Hypothalamus (tissue), 51 donors: Measurements from ENCODE around the gene SORBS2.
A peak's percentile ranks its signal among the peaks of the same experiment; 100 is the strongest.

ENCODE experiments used
- DNase-seq, 51 donors: peaks; one replicate each; lab custom pipeline; 2025; lab: John Stamatoyannopoulos, UW

SORBS2 gene

DNA sequence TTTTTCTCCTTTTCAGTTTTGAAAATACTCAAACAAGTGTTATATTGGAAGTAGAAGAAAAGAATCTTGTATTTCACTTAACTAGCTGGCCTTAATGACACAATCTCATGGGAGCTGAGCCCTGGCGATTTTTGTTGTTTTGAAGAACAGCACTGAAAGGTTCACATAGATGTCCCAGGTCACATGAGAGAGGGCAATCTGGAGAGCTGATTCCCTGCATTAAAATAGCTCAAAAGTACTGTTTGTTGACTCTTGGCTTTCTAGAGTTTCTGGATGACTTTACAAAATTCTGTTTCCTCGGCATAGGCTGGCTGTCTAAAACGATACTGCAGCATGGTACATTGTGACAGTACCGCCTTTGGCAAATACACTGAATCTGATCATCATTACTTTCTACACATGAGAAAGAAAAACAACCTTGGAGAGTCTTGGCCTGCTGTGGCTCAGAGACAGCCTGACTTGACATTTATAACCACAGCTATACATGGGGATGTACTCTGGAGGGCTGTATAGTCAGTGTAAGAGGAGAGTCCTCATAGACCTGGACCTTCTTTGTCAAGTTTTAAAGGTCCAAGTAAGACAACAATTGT, 156.9 kb downstream of the SORBS2 start:
- DNase-seq, result no peak

DNA sequence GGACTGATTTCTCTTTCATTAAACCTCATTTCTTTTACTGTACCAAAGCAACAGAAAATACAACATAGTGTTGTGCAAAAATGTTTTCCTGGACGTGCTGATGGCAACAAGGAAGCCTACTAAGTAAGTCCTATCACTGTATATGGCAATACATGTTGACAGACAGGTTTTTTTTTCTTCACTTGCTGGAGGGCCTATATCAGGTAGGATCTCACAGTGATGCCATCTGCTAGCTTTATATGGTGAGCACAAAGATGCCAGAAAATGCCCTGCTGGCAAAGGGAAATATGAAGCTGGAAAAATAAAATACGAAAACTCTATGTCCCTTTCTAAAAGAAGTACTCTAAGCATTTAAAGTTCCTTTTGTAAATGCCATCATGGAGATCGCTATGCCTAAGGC, 157.7 kb downstream of the SORBS2 start:
- DNase-seq, result no peak

DNA sequence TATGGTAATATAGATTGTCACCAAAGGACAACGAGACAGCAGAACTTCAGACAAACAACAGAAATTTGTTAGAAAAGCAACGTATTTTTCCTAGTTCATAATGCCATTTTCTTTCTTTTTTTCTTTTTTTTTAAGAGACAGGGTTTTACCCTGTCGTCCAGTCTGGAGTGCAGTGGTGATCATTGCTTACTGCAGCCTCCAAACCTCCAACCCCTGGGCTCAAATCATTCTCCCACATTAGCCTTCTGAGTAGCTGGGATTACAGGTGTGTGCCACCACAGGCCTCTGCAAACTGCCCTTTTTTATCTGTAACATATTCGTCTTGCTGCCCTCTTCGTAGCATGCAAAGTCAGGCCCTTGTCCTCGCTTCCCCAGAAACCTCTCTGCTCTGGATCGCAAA, 160.1 kb downstream of the SORBS2 start:
- DNase-seq, result no peak

DNA sequence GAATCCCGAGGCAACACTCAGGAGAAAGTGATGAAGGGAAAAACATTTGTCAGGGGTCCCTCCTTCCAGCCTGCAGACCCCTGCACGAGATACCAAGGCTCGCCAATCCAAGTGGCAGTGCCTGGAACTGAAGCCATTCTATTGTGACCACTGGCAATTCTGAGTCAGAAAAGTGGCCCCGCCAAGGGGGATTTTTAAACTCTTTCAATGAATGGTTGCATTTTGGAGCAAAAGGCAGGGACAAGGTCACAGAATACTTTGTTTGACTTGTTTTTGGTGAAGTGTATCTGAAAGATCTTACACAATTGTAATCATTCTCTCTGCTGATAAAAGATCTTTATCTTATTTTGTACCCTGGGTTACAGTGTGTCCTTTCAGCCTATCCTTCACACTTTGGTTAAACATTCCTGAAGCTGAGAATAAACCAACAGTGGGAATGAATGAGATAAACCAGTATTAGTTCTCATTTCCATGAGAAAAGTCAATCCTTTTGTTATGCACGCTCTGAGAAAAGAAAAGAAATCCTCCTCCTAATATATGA, 160.8 kb downstream of the SORBS2 start:
- DNase-seq, result no peak

DNA sequence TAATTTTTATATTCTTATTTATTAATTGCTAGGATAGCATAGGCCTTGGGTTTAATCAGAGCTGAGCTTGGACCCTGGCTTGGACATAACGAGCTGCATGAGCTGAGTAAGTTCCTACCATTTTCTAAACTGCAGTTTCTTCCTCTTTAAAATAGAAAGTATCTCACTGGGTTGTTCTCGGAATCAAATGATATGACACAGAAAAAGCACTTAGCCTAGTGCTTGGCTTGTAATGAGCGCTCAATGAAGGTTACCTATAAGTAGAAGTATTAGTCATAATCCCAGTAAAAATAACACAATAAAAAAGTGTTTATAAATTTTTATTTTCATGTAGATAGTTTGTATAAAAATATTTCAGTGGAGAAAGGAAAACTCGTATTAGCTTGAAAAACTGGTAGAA, 163.4 kb downstream of the SORBS2 start:
- no peak for DNase-seq

DNA sequence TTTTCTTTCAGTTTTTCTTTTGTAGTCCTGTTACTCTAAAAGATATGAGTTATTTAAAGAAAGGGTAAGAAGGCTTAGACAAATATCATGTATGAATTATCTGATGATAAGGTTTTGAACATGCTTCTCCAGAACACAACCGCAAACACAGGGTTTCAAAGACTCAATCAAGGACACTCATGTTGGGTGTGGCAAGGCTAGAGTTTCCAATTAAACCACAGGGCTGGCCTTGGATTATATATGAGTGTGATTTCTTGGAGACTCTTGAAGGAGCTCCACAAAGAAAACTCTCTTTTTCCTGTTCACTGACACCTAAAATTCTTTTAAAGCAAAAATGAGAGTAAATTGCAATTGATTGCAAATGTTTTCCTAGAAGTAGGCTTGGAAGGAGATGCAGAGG, 166.6 kb downstream of the SORBS2 start:
- DNase-seq, result no peak

DNA sequence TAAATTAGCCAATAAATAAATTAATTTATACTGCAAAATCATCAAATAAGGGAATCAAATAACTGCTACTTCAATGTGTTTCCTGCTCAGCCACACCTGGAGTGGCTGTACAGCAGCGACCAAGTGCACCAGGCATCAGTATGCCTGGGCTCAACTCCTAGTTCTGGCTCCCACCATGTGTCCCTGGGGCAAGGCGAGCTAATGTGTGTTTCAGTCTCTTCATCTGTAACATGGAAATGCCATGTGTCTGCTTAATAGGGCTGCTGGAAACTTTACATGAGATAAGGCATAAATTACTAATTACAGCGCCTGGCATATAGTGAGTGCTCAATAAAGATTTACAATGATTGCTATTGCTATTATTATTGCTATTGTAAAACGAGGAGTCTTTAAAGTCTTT, 167.6 kb downstream of the SORBS2 start:
- no peak for DNase-seq

DNA sequence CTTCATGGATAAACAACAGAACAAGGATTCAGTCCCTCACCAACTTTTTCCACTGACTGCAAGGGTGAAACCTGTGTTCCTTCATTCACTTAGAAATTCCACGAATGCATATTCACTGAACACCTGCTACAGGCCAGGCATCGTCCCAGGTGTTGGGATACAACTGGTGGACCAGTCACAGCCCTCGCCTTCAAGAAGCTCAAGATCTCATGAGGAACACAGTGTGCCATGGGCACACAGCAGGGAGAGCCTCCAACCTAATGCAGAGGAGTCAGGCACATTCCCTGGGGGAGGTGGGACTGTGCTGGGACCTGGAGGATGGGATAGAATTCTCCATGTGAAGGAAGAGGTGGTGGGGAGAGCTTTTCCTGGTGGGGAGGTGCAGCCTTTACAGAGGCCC, 169.1 kb downstream of the SORBS2 start:
- no peak for DNase-seq

DNA sequence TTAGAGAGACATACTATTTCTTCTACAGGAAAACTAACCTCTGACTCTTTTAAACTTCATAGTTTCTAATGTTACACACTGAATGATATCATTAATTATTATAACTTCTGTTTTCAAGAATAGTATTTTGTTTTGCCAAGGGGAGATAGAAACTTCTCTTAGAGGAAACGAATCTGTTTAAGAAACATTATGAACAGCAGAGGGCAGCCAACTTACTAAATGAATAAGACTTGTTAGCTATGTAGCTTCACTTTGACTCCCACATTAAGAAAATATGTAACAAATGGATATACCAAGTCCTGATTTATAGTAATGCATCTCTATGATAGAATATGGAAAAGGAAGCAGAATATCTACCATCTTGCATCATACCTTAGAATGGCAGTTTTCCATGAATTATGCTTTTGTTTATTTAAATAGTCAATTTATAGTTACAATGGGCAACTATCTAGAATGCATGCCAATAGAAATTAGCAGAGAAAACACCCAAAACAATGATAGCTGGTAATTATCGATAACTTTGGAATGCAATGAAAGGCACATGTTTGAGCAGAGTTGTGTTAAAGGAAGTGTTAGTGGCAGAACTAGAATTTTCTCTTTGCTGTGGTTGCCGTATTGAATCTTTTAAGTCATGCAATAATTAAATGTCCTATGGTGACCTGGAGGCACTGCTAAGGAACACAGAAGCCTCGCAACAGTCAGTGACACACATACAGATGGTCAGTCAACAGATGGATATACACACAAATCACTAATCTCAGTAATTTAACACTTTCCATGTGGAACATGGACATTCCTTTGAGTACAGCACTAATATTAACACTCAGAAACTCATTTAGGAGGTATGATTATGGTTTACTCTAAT, 171.0 kb downstream of the SORBS2 start:
- peak in 1 of 51 donors; percentile 53 for DNase-seq

DNA sequence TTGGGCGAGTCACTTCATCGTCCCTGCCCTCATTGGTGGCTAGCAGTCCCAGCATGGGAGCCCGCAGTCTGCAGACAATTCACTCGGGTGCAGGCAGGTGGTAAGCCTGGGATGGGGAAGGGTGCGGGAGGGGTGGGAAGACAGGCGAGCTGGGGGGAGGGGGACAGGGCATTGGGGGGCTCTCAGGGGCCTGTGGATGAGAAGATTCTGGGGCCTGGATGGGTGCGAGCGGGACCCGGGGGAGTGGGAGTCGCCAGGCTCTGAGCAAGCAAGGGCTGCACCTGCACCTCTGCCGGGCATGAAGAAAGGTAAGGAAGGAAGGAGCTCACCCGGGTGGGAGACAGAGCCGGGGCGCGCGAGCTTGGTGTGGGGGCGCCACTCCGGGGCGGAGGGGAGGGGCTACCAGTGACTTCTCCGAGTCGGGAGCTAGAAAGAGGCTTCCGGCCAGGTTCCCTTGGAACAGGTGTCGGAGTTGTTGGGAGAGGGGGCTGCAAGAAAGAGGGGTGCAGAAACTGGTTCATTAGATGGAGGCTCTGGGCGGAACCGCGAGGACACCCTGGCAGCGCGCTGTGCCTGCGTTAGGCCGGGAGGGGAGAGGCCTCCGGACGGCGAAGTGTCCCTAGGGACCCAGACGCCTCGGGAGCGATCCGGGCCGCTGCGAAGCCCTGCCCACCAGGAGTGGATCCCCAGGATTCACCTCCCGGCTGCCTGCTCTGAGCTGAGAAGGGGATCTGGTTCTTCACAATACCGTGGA, 173.3 kb downstream of the SORBS2 start:
- DNase-seq, result no peak

DNA sequence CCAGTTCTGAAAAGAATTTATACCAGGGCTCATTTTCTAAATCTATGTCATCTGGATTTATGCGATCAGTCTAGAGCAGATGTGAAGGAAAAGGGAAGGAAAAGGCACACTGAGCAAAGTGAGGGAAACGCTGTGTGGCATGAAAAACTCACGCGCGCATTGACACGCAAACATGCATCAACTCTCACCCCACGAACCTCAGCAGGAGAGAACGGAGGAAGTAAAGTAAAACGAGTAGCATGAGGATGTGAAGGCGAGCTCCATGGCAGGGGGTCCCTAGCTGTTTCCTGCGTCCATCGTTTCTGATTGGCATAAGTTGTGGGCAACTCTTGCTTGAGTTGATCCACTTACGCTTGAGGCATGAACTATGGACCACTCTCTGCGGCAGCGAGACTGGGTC, 173.9 kb downstream of the SORBS2 start:
- DNase-seq, result no peak

DNA sequence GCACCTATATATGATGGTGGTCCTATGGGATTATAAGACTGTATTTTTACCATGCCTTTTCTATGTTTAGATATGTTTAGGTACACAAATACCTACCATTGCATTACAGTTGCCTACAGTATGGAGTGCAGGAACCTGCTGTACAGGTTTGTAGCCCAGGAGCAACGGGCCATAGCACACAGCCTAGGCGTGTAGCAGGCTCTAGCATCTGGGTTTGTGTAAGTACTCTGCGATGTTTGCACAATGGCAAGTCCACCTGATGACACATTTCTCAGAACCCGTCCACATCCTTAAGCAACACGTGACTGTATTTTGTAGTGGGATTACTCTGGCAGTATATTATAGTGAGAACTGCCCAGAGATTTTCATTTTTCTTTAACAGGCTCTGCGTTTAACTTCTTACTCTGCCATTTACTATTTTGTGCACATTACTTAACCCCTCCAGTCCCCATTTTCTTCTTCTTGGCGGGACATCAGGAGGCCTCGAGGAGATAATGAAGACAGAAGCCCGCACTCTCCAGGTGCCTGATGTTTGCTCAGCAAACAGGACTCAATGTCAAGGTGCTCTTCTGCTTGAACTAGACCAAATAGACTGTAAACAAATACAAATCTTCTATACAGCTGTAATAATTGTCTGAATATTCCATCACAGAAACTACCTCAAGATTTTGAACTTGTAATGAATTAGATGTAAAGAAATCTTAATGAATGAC, 174.7 kb downstream of the SORBS2 start:
- DNase-seq, result no peak

DNA sequence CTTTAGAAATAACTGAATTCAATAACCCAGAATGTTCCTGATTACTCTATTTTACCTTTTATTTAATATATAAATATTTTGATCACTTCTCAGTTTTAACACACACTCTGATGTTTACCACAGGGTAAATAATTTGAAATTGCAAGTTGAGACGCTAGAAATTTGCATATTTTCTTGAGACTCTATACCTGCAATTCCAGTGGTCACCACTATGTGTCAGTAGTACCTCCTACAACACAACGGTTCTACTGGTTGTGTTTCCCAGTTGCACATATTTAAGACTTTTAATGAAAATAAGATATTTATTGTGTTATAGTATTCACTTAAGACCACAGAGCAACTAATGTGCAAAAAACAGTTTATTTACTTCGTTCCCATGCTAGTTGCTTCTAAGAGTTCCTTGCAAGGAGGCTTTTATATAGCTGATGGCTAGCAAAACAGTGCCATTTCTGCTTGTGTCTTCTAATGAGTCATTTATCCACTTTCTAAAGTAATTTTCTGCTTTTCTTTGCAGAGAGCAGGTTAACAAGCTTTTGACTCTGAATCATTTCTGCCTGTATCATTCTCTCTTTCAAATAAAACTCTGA, 177.8 kb downstream of the SORBS2 start:
- no peak for DNase-seq

DNA sequence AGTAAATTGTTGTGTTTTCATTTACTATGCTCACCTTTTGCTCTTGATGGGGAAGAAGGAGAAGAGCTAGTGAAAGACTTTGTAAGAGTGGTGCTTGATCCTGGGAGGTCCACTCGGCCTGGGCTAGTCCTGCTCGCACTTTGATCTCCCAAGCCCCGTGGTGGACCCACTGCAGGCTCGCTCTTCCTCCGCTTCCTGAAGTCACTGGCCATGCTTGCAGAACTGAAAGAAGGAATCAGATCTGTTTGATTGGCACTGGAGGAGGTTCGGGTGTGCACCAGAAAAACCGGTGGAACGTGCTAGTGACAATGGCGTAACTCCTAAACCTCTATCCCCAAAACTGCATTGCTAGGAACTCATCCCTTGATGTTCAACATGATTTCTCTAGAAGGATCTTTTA, 185.2 kb downstream of the SORBS2 start:
- no peak for DNase-seq

DNA sequence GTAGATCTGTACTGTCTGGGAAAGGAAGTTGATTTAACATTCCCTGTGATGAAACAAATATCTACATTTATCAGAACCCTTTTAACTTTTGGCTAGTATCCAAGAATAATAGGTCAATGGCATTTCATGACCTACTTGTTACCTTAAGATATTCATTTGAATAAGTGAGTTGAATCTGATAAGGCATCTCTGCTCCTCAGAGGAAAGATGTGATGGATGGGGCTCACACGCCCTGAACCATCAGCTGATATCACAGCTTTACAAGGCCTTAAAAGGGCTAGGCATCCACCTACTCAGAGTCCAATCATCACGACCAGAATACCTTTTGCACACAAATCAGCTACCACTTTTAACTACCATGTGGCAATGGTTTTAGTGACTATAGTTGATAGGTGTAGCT, 186.5 kb downstream of the SORBS2 start:
- DNase-seq, result no peak

DNA sequence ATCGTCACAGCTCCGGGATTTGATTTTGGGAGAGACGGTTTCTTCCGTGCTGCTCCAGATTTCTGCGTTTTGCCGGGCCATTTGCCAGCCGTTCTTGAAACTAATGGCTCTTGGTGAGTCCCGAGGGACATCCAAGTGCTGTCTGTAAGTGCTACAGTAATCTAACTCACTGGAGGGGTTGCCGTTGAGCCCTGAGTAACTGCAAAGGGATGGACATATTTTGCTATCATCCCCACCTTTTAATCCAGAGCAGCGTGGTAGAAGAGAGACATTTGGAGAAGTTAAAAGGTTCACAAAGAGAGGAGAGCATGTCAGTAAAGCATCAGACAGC, 187.8 kb downstream of the SORBS2 start:
- DNase-seq, result no peak

DNA sequence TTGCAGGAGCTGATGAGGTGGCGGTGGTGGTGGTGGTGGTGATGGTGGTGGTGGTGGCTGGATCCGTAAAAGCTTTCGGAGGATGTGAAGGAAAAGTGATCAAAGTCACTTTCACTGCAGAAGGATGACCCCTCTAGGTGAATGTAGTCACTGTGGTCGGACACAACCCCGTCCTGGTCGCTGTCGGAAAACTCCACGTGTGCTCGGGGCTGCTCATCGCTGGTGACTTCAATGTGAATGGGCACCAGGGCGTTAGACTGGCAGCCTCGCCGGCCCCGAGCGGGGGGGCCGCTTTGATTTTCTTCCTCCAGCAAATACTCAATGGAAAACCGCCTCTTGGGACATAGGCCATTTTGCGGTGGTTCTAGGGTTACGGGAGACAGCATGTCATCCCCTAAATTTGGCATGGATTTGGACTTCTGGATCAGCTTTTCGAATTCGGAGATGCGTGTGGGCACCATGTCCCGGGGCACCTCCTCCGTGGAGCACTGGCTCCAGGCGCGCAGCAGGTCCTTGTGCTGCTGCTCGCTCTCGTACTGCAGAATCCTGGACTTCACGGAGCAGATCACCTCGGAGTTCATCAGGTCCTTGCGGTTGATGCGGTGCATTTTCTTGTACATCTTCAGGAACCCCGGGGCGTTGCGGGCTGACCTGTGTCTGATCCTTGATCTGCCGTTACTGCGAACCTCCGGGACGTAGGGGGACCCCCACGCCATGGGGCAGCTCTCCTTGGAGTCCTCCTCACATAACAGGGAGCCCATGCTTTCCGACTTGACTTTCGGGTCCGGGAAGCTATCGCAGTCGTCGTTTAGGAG, 188.3 kb downstream of the SORBS2 start:
- DNase-seq, result no peak

DNA sequence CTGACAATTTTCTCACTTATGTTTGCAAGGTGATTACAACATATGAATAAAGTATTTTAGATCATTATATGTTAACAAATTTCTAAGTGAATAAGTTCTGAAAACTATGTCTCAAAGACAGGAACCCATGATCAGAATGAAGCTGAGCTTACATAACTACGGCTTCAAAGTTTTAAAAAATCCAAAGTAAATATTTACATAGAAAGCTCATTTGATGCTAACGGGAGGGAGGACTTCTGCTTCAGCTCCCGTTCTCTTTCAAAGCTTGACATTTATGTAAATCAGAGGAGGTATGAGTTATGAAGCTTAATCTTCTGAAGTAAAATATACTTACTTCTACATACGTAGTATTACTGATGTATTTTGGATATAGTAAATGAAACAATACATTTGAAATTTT, 203.8 kb downstream of the SORBS2 start:
- DNase-seq, result no peak

DNA sequence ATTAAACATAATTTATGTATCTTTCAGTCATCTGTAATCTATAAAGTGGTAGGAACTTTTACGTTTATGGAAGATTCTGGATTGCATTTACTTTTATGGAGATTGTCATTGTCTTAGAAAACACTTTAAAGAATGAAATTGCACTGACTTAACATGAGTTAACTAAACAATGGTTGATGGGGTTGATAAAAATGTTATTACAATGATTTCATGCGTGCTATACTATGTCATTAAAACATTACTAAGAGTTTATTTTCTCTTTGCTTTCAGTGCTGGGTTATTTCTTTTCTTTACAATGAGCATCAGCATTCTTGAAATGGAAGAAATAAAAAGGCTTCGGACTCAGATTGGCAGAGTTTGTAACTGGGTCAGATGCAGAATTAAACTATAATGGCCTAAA, 209.6 kb downstream of the SORBS2 start:
- DNase-seq, result no peak
